ENCODE measurements around the gene AGFG2.
A peak's percentile ranks its signal among the peaks of the same experiment; 100 is the strongest.

DNA sequence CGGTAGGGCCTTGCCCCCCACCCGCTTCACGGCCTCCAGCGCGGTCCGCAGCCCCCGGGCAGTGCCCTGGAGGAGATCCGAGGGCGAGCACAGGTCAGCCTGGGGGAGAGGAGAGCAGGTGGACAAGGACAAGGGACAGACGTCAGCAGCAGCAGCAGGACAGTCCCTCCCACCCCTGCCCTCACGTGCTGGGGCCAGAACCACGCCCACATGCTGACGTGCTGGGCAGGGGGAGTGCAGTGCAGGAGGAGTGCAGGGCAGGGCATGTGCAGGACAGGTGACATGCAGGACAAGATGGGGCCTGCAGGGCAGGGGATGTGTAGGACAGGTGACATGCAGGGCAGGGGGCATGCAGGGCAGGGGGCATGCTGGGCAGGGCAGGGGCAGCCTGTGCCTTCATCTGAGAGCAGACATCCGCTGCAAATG, 36.2 kb downstream of the AGFG2 start:
- TF ChIP-seq, protein P1, sequence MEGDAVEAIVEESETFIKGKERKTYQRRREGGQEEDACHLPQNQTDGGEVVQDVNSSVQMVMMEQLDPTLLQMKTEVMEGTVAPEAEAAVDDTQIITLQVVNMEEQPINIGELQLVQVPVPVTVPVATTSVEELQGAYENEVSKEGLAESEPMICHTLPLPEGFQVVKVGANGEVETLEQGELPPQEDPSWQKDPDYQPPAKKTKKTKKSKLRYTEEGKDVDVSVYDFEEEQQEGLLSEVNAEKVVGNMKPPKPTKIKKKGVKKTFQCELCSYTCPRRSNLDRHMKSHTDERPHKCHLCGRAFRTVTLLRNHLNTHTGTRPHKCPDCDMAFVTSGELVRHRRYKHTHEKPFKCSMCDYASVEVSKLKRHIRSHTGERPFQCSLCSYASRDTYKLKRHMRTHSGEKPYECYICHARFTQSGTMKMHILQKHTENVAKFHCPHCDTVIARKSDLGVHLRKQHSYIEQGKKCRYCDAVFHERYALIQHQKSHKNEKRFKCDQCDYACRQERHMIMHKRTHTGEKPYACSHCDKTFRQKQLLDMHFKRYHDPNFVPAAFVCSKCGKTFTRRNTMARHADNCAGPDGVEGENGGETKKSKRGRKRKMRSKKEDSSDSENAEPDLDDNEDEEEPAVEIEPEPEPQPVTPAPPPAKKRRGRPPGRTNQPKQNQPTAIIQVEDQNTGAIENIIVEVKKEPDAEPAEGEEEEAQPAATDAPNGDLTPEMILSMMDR (IDR thresholded peaks at IDR 0.05; ENCODE audit: low read depth, low read length, missing input control), result no peak
- TF ChIP-seq RAD21 (IDR thresholded peaks at IDR 0.05), result no peak
- TF ChIP-seq TAF1 (conservative IDR thresholded peaks at IDR 0.05), result no peak
- TF ChIP-seq SP1 (IDR thresholded peaks at IDR 0.05), result peak; percentile 50
- no peak for TF ChIP-seq REST (IDR thresholded peaks at IDR 0.05)
- no peak for TF ChIP-seq EGR1 (IDR thresholded peaks at IDR 0.05; ENCODE audit: low read depth in 2 of 2)
- TF ChIP-seq, protein P2, sequence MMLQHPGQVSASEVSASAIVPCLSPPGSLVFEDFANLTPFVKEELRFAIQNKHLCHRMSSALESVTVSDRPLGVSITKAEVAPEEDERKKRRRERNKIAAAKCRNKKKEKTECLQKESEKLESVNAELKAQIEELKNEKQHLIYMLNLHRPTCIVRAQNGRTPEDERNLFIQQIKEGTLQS (IDR thresholded peaks at IDR 0.05), result no peak
- TF ChIP-seq YY1 (IDR thresholded peaks at IDR 0.05), result peak; percentile 70
- TF ChIP-seq MAX (IDR thresholded peaks at IDR 0.05), result no peak
- no peak for TF ChIP-seq HNF4G (IDR thresholded peaks at IDR 0.05)
- TF ChIP-seq GABPA (IDR thresholded peaks at IDR 0.05 in 1 of 2, conservative IDR thresholded peaks at IDR 0.05 in 1 of 2), result no peak
- TF ChIP-seq, protein P3, sequence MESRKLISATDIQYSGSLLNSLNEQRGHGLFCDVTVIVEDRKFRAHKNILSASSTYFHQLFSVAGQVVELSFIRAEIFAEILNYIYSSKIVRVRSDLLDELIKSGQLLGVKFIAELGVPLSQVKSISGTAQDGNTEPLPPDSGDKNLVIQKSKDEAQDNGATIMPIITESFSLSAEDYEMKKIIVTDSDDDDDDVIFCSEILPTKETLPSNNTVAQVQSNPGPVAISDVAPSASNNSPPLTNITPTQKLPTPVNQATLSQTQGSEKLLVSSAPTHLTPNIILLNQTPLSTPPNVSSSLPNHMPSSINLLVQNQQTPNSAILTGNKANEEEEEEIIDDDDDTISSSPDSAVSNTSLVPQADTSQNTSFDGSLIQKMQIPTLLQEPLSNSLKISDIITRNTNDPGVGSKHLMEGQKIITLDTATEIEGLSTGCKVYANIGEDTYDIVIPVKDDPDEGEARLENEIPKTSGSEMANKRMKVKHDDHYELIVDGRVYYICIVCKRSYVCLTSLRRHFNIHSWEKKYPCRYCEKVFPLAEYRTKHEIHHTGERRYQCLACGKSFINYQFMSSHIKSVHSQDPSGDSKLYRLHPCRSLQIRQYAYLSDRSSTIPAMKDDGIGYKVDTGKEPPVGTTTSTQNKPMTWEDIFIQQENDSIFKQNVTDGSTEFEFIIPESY (IDR thresholded peaks at IDR 0.05), result no peak
- TF ChIP-seq HNF4A (conservative IDR thresholded peaks at IDR 0.05), result peak in 1 of 2 donors; percentile 75
- TF ChIP-seq JUND (IDR thresholded peaks at IDR 0.05), result no peak

Measured in liver (tissue), 3 donors.